Measurements from ENCODE around the gene CA10. TPM values are rescaled to one million over a fixed set of nuclear protein-coding genes. Genes with fewer than 3 reads are reported as not detected.

Gene CA10
- total RNA-seq, 1 donor from 2014 or later = not detected

DNA sequence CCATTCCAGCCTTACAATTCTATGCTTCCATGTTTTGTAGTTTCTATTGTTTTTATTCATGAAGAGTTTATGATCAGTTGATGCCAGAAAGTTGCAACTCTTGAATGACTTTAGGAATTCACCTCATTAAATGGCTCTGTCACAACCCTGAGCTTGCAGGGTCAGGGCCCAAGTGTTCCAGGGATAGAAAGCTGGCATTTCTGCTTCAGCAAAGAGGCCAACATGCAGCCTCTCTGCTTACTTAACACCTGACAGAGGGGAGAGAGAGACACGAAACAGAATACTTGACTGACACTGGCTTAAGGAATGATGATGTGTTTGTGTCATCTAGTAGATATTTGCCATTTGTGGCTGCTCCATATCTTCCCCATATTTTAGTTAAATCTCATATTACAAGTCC lies 328.1 kb downstream of the CA10 start:
- Mint-ChIP-seq H3K4me1 (ENCODE audit: low read depth) (no peaks in the 10 kb centered on the region), H3K9me3 (ENCODE audit: low read depth) (no peaks in the 10 kb centered on the region), H3K27me3 (ENCODE audit: low read depth) (peaks cover 4% of the 10 kb centered on the region), H3K4me3 (ENCODE audit: unreplicated experiment) (no peak overlapping the region), H3K36me3 (ENCODE audit: low read depth) (no peaks in the 10 kb centered on the region), H3K27ac (ENCODE audit: unreplicated experiment) (no peak overlapping the region)
- DNase-seq (ENCODE audit: low spot score) = no peak
- TF ChIP-seq, protein P1, sequence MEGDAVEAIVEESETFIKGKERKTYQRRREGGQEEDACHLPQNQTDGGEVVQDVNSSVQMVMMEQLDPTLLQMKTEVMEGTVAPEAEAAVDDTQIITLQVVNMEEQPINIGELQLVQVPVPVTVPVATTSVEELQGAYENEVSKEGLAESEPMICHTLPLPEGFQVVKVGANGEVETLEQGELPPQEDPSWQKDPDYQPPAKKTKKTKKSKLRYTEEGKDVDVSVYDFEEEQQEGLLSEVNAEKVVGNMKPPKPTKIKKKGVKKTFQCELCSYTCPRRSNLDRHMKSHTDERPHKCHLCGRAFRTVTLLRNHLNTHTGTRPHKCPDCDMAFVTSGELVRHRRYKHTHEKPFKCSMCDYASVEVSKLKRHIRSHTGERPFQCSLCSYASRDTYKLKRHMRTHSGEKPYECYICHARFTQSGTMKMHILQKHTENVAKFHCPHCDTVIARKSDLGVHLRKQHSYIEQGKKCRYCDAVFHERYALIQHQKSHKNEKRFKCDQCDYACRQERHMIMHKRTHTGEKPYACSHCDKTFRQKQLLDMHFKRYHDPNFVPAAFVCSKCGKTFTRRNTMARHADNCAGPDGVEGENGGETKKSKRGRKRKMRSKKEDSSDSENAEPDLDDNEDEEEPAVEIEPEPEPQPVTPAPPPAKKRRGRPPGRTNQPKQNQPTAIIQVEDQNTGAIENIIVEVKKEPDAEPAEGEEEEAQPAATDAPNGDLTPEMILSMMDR (IDR thresholded peaks at IDR 0.05) = no peak

DNA sequence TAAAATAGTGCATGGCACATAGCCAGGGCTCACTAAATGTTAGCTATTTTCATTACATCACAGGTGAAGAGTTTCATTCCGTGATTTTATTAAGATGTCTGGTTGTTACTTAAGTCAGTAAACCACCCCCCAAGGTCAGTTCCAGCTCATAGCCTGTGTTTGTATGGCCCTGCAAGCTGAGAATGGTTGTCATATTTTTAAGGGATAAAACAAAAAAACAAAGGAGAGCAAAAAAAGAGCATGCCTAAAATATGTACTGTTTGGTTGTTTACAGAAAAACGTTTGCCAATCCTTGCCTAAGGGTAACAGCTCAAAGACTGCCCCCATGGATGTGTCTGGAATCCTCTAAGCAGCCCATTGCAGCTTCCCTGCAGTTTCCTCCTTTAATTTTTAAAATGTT lies 329.6 kb downstream of the CA10 start:
- no peaks in the 10 kb centered on the region for H3K36me3 Mint-ChIP-seq (ENCODE audit: low read depth)
- peaks cover 4% of the 10 kb centered on the region for H3K27me3 Mint-ChIP-seq (ENCODE audit: low read depth)
- H3K4me3 Mint-ChIP-seq (ENCODE audit: unreplicated experiment) = no peak overlapping the region
- DNase-seq (ENCODE audit: low spot score) = no peak
- TF ChIP-seq, protein P1 (IDR thresholded peaks at IDR 0.05) = no peak
- no peaks in the 10 kb centered on the region for H3K4me1 Mint-ChIP-seq (ENCODE audit: low read depth)
- no peak overlapping the region for H3K27ac Mint-ChIP-seq (ENCODE audit: unreplicated experiment)
- no peaks in the 10 kb centered on the region for H3K9me3 Mint-ChIP-seq (ENCODE audit: low read depth)

DNA sequence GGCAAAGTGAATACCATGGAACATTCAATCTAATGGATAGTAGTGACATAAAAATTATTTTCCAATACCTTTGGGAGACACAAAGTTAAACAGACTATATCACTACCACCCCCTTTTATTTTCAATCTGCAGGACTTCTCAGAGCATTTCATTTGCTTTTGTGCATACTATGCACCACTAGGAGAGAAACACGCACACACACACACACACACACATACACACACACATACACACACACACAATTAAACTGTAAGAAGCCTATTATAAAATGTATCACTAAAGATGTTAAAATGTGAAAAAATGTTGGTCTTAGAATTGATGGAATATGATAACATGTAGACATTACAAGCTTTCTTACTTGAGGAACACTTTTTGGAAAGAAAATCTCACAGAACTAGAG lies 331.4 kb downstream of the CA10 start:
- DNase-seq (ENCODE audit: low spot score) = no peak
- no peaks in the 10 kb centered on the region for H3K36me3 Mint-ChIP-seq (ENCODE audit: low read depth)
- no peaks in the 10 kb centered on the region for H3K27me3 Mint-ChIP-seq (ENCODE audit: low read depth)
- H3K4me3 Mint-ChIP-seq (ENCODE audit: unreplicated experiment) = no peak overlapping the region
- peaks cover 2% of the 10 kb centered on the region for H3K9me3 Mint-ChIP-seq (ENCODE audit: low read depth)
- TF ChIP-seq, protein P1 (IDR thresholded peaks at IDR 0.05) = no peak
- no peak overlapping the region for H3K27ac Mint-ChIP-seq (ENCODE audit: unreplicated experiment)
- no peaks in the 10 kb centered on the region for H3K4me1 Mint-ChIP-seq (ENCODE audit: low read depth)

DNA sequence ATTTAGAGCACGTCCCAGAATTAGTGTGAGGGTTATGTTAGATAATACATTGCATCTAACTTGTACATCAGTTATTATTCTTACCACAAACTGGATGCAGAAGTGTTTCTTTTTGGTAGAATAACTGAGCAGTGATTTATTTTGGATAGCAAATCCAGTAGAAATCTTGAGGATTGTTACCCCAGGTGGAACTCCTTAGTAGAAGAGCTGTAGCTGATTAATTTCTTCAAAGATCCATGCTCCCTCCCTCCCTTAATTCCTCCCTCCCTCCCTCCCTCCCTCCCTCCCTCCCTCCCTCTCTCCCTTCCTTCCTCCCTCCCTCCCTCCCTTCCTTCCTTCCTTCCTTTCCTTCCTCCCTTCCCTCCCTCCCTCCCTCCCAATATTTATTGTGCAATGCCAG lies 337.7 kb downstream of the CA10 start:
- TF ChIP-seq, protein P1 (IDR thresholded peaks at IDR 0.05) = no peak
- H3K4me3 Mint-ChIP-seq (ENCODE audit: unreplicated experiment) = no peak overlapping the region
- no peak overlapping the region for H3K27ac Mint-ChIP-seq (ENCODE audit: unreplicated experiment)
- H3K4me1 Mint-ChIP-seq (ENCODE audit: low read depth) = no peaks in the 10 kb centered on the region
- H3K9me3 Mint-ChIP-seq (ENCODE audit: low read depth) = peaks cover 2% of the 10 kb centered on the region
- H3K36me3 Mint-ChIP-seq (ENCODE audit: low read depth) = no peaks in the 10 kb centered on the region
- DNase-seq (ENCODE audit: low spot score) = no peak
- H3K27me3 Mint-ChIP-seq (ENCODE audit: low read depth) = peaks cover 6% of the 10 kb centered on the region

DNA sequence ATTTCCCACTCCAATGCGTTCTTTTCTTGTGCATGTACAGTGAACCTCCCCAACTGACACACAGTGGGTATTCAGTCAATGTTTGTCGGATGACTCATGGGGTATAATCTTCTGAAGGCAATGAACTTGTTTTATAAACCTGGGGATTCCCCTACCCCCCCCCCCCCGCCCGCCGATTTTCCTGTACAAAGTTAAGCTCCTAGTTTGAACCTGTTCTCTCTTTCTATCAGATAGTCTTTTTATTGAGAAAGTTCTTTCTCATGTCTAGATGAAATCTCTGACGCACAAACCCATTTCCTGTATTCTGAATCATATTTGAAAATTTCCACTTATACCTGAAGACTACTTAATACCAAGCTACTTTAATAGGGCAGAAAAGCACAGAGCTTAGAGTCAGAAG lies 338.3 kb downstream of the CA10 start:
- DNase-seq (ENCODE audit: low spot score) = no peak
- Mint-ChIP-seq H3K4me3 (ENCODE audit: unreplicated experiment) (no peak overlapping the region), H3K27ac (ENCODE audit: unreplicated experiment) (no peak overlapping the region), H3K4me1 (ENCODE audit: low read depth) (no peaks in the 10 kb centered on the region), H3K9me3 (ENCODE audit: low read depth) (peaks cover 2% of the 10 kb centered on the region), H3K36me3 (ENCODE audit: low read depth) (no peaks in the 10 kb centered on the region), H3K27me3 (ENCODE audit: low read depth) (peaks cover 6% of the 10 kb centered on the region)
- TF ChIP-seq, protein P1 (IDR thresholded peaks at IDR 0.05) = no peak

All from chondrocyte (in vitro differentiated cells).